GM19397 (cell line): ENCODE results near the gene SETD6.
"Not testable (repeated sequence)": the region's sequence is repeated elsewhere in the genome, so short reads cannot be mapped to it uniquely, and the experiment has no call there.

Source experiments
- ATAC-seq: cut with Tn5 transposase; IDR thresholded peaks from one replicate; pipeline ENCODE4 v1.9.1; 2021; ENCODE audit warnings: mild to moderate bottlenecking, moderate library complexity; ENCODE audit not compliant: unreplicated experiment

SETD6 gene

GRCh38 chr16:58535100-58535499 lies 19.8 kb downstream of the SETD6 start:
- ATAC-seq, result no peak

GRCh38 chr16:58536278-58536677 lies 21.0 kb downstream of the SETD6 start:
- ATAC-seq, result no peak

GRCh38 chr16:58537124-58537906 lies 22.0 kb downstream of the SETD6 start:
- no peak for ATAC-seq

GRCh38 chr16:58541711-58542110 lies 26.4 kb downstream of the SETD6 start:
- ATAC-seq, result no peak

- ATAC-seq, result no peak
Measured at GRCh38 chr16:58542291-58542690, 27.0 kb downstream of the SETD6 start.

- ATAC-seq, result no peak
Measured at GRCh38 chr16:58543685-58544084, 28.4 kb downstream of the SETD6 start.

- ATAC-seq, result no peak
Measured at GRCh38 chr16:58548378-58548777, 33.1 kb downstream of the SETD6 start.

GRCh38 chr16:58551496-58551895 lies 36.2 kb downstream of the SETD6 start:
- ATAC-seq, result no peak

GRCh38 chr16:58556678-58557077 lies 41.4 kb downstream of the SETD6 start:
- ATAC-seq, result no peak

GRCh38 chr16:58563235-58563634 lies 47.9 kb downstream of the SETD6 start:
- ATAC-seq, result no peak

- no peak for ATAC-seq
Measured at GRCh38 chr16:58563775-58564174, 48.5 kb downstream of the SETD6 start.

- not testable (repeated sequence) for ATAC-seq
Measured at GRCh38 chr16:58565697-58566096, 50.4 kb downstream of the SETD6 start.
